Suprapubic skin (tissue), 4 donors: ENCODE measurements around the gene SSTR3. TPM values are rescaled to one million over a fixed set of nuclear protein-coding genes. Genes with fewer than 3 reads are reported as not detected.

Experiments used
- DNase-seq, 2 donors: peaks; one replicate each; pipeline ENCODE4 v3.0.0-alpha.2; 2019; ENCODE audit warnings: low spot score in 2 of 2
- H3K27ac ChIP-seq: fragments of 200-600 bp; sonication (generic); one replicate; pipeline ENCODE4 v1.5.1; 2019
- H3K27me3 ChIP-seq: fragments of 200-600 bp; sonication (generic); one replicate; pipeline ENCODE4 v1.5.1; 2019
- H3K36me3 ChIP-seq: fragments of 200-600 bp; sonication (generic); one replicate; pipeline ENCODE4 v1.5.1; 2019
- H3K4me1 ChIP-seq: fragments of 200-600 bp; sonication (generic); one replicate; pipeline ENCODE4 v1.5.1; 2019
- H3K4me3 ChIP-seq: fragments of 200-600 bp; sonication (generic); one replicate; pipeline ENCODE4 v1.5.1; 2019; ENCODE audit warnings: mild to moderate bottlenecking
- H3K9me3 ChIP-seq: fragments of 200-600 bp; sonication (generic); one replicate; pipeline ENCODE4 v1.5.1; 2019
- EP300 ChIP-seq: sonication (generic); formaldehyde crosslinking; IDR thresholded peaks from one replicate; pipeline ENCODE4 v1.6.1; 2017; ENCODE audit warnings: antibody characterized with exemption
- POLR2A ChIP-seq, 2 donors: fragments of 450-650 bp; IDR thresholded peaks; one replicate each; pipeline ENCODE4 v1.6.1; 2017; ENCODE audit warnings: antibody characterized with exemption in 2 of 2, mild to moderate bottlenecking in 2 of 2, moderate library complexity in 2 of 2
- POLR2AphosphoS5 ChIP-seq, 3 donors: sonication (generic); formaldehyde crosslinking; IDR thresholded peaks; one replicate each; pipeline ENCODE4 v1.6.1; 2017; ENCODE audit warnings: antibody characterized with exemption in 3 of 3
- WGBS: methylation state at CpG from one replicate; pipeline ENCODE4 v1.1.5; 2018; 5-methylcytosine and 5-hydroxymethylcytosine counted together
- total RNA-seq, 4 donors: library from RNA; depleted of rRNA; stranded (reverse); fragments of >200 nt; gene quantifications; one replicate each; pipeline ENCODE4 v1.1.0, GENCODE V29; 2016
- TF ChIP-seq, protein P1 (sequence below), 2 donors: fragments of 200-600 bp in 1 of 2; fragments of 450-650 bp in 1 of 2; sonication (generic) in 1 of 2; IDR thresholded peaks; one replicate each; pipeline ENCODE4 v1.5.1; 2016 to 2019; ENCODE audit warnings: antibody characterized with exemption in 2 of 2, mild to moderate bottlenecking in 1 of 2, moderate library complexity in 1 of 2

Gene SSTR3
- total RNA-seq, 4 donors from 2014 or later, result not detected

DNA sequence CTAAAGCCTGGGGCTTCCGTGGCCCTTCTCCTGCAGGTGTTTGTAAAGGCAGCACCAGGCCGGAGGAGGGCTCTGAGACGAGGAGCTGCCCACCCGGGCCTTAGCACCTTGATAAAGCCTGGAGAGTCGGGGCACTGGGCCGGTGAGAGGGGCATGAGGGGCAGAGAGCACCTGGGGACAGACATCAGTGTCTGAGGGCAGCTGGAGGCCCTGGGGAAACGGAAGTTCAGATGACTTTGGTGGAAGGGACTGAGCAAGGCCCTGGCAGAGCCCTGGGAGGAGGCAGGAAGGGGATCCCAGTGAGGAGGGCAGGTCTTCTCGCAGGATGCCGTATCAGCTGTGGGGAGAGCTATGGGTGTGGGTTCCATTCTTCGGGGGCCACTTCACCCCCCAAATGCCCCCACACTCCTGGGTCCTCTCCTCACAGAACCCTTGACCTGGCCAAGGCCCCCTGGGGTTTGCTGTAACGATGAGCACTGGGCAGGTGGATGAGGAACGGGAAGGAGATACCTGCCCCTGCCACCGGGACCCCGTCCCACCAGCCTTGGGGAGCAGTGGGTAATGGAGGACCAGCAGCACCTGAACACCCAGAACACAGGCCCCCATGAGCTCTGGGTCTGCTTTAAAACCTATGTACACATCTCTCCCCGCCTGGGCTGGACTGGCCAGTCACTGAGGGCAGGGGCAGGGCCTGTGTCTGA is 31.6 kb downstream of the SSTR3 start:
- WGBS, result 89% methylated on average over 8 of the region's 15 CpGs
- H3K27ac ChIP-seq, result no peak overlapping the region
- peaks cover 49% of the 10 kb centered on the region for H3K4me1 ChIP-seq

GRCh38 chr22:37179622-37180420 is 32.5 kb downstream of the SSTR3 start:
- DNase-seq, result peak in 1 of 2 donors; percentile 61
- Histone ChIP-seq H3K27me3 (no peaks in the 10 kb centered on the region), H3K9me3 (no peaks in the 10 kb centered on the region), H3K27ac (no peak overlapping the region), H3K36me3 (no peaks in the 10 kb centered on the region), H3K4me1 (peaks cover 53% of the 10 kb centered on the region), H3K4me3 (no peak overlapping the region)
- WGBS, result 85% methylated on average over 28 of the region's 31 CpGs
- TF ChIP-seq EP300, result no peak

More for the DNA sequence above, 31.6 kb downstream of the SSTR3 start:
- peak in 1 of 2 donors; percentile 48 for DNase-seq
- Histone ChIP-seq H3K27me3 (no peaks in the 10 kb centered on the region), H3K36me3 (no peaks in the 10 kb centered on the region), H3K4me3 (no peak overlapping the region), H3K9me3 (no peaks in the 10 kb centered on the region)
- TF ChIP-seq, protein P1, sequence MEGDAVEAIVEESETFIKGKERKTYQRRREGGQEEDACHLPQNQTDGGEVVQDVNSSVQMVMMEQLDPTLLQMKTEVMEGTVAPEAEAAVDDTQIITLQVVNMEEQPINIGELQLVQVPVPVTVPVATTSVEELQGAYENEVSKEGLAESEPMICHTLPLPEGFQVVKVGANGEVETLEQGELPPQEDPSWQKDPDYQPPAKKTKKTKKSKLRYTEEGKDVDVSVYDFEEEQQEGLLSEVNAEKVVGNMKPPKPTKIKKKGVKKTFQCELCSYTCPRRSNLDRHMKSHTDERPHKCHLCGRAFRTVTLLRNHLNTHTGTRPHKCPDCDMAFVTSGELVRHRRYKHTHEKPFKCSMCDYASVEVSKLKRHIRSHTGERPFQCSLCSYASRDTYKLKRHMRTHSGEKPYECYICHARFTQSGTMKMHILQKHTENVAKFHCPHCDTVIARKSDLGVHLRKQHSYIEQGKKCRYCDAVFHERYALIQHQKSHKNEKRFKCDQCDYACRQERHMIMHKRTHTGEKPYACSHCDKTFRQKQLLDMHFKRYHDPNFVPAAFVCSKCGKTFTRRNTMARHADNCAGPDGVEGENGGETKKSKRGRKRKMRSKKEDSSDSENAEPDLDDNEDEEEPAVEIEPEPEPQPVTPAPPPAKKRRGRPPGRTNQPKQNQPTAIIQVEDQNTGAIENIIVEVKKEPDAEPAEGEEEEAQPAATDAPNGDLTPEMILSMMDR (IDR thresholded peaks at IDR 0.05), result no peak
- no peak for TF ChIP-seq POLR2A (IDR thresholded peaks at IDR 0.05)
- TF ChIP-seq POLR2AphosphoS5 (IDR thresholded peaks at IDR 0.05), result no peak
- TF ChIP-seq EP300, result no peak

DNA sequence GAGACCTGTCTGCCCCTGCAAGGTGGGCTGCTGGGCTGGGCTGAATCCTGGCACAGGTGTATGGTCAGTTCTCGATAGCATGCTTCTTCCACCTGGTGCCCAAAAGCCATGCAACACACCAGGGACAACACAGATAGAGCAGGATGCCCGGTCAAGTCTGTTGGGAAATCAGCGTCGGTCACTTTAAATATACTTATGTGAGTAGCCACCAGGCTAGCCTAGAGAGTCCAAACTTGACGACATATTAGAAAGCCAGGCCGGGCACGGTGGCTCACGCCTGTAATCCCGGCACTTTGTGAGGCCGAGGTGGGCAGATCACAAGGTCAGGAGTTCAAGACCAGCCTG is 33.2 kb downstream of the SSTR3 start:
- no peak for TF ChIP-seq EP300
- no peaks in the 10 kb centered on the region for H3K27me3 ChIP-seq
- H3K4me1 ChIP-seq, result peaks cover 53% of the 10 kb centered on the region
- DNase-seq, result no peak
- no peak overlapping the region for H3K27ac ChIP-seq
- WGBS, result 96% methylated on average over 9 of the region's 10 CpGs
- no peaks in the 10 kb centered on the region for H3K36me3 ChIP-seq
- H3K4me3 ChIP-seq, result no peak overlapping the region
- H3K9me3 ChIP-seq, result no peaks in the 10 kb centered on the region

DNA sequence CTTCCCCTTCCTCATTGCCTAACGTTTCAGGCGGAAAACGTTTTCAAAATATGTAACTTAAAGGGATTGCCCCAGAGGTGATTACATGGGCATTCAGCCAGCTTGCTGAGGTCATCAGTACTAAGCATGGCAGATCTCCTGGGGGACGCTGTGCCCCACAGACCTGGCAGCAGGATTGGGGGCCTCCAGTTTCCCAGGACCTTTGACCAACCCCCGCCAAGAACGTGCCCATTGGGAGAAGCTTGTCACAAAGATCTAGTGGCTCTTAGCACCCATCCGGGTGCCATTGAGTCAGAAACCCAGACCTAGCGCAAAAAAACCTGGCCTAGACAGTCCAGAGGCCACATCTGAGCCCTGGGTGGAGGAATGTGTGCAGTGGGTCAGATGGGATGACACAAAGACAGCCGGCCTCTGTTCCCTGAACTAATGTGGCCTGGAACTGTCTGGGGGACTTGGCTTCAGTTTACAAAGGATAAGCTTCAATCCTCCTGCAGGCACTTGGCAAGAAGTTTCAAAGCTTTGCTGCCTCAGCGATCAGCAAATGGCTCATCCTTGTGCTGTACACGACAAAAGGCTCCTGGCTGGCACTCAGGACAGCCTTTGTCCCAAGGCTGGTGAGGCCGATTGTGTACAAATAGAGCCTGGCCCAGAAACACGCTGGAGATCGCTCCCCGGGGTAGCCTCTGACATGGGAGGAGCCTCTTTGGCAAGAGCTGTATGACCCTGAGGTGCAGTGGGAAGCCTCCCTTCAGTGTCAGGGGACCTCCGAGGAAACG is 33.7 kb downstream of the SSTR3 start:
- H3K27ac ChIP-seq, result peak overlapping the region; percentile 19
- WGBS, result 39% methylated on average over 16 of the region's 17 CpGs

DNA sequence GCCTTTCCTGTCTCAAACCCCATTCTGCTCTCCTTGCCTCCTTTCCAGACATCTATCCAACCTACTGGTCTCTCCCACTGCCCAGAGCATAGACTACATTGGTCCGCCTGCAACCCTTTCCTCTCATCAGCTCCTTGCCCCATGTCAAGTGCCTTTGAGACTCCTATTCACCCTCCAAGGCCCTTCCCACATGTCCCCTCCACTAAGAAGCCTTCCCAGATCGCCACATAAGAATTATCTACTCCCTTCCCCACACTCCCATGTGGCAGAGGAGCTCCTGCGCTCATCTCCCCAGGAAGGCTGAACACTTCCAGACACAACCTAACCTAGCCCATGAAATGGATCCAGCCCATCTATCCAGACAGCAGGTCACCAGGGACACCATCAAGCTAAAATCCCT is 34.5 kb downstream of the SSTR3 start:
- peaks cover 51% of the 10 kb centered on the region for H3K4me1 ChIP-seq
- no peaks in the 10 kb centered on the region for H3K36me3 ChIP-seq
- no peak for DNase-seq
- WGBS, result 96% methylated on average over 3 of the region's 3 CpGs
- no peak overlapping the region for H3K27ac ChIP-seq
- H3K9me3 ChIP-seq, result no peaks in the 10 kb centered on the region
- TF ChIP-seq POLR2AphosphoS5 (IDR thresholded peaks at IDR 0.05) (no peak), POLR2A (IDR thresholded peaks at IDR 0.05) (no peak), EP300 (no peak)
- TF ChIP-seq, protein P1 (IDR thresholded peaks at IDR 0.05), result no peak
- H3K4me3 ChIP-seq, result no peak overlapping the region
- H3K27me3 ChIP-seq, result no peaks in the 10 kb centered on the region

More for the DNA sequence above, 33.7 kb downstream of the SSTR3 start:
- H3K36me3 ChIP-seq, result no peaks in the 10 kb centered on the region
- H3K4me1 ChIP-seq, result peaks cover 51% of the 10 kb centered on the region
- TF ChIP-seq, protein P1 (IDR thresholded peaks at IDR 0.05), result no peak
- TF ChIP-seq POLR2A (IDR thresholded peaks at IDR 0.05), result no peak
- TF ChIP-seq POLR2AphosphoS5 (IDR thresholded peaks at IDR 0.05), result no peak
- no peak for TF ChIP-seq EP300
- DNase-seq, result peak in 1 of 2 donors; percentile 70
- no peak overlapping the region for H3K4me3 ChIP-seq
- H3K27me3 ChIP-seq, result no peaks in the 10 kb centered on the region
- no peaks in the 10 kb centered on the region for H3K9me3 ChIP-seq

DNA sequence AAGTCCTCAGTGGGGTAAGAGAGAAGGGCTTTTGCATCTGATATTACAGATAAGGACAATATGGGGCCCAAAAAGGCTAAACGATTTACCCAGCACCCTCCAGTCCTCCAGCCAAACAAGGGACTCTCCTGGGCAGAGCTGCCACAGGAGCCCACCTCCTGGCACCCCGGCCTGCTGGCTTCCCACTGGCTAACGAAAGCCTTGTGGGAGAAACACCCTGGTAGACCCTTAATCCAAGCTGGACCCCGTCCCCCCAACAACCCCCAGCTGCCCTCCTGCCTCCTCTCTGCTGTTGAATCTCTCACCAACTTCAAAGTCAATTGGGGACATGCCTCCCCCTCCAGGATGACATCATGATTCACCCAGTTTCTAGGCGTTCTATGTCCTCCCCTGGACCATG is 35.1 kb downstream of the SSTR3 start:
- H3K27ac ChIP-seq, result no peak overlapping the region

More for the DNA sequence above, 35.1 kb downstream of the SSTR3 start:
- Histone ChIP-seq H3K4me3 (no peak overlapping the region), H3K27me3 (no peaks in the 10 kb centered on the region), H3K36me3 (no peaks in the 10 kb centered on the region), H3K4me1 (peaks cover 51% of the 10 kb centered on the region), H3K9me3 (no peaks in the 10 kb centered on the region)
- WGBS, result 81% methylated on average over 5 of the region's 5 CpGs
- no peak for TF ChIP-seq POLR2A (IDR thresholded peaks at IDR 0.05)
- no peak for TF ChIP-seq EP300
- TF ChIP-seq, protein P1 (IDR thresholded peaks at IDR 0.05), result no peak
- TF ChIP-seq POLR2AphosphoS5 (IDR thresholded peaks at IDR 0.05), result no peak
- peak; percentile 30 to 50 for DNase-seq
